Measurements from ENCODE around the gene CLDN10. TPM values are rescaled to one million over a fixed set of nuclear protein-coding genes. Genes with fewer than 3 reads are reported as not detected.

Gene CLDN10, protein sequence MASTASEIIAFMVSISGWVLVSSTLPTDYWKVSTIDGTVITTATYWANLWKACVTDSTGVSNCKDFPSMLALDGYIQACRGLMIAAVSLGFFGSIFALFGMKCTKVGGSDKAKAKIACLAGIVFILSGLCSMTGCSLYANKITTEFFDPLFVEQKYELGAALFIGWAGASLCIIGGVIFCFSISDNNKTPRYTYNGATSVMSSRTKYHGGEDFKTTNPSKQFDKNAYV
- total RNA-seq (2021; ENCODE audit: unreplicated experiment) (10.5 TPM), Bru-seq, nascent RNA (percentile 34 among the genes with signal in this experiment), BruChase-seq, experiment 1, labeled RNA remaining after a 2-hour chase (percentile 31 among the genes with signal in this experiment), BruChase-seq, experiment 2, labeled RNA remaining after a 6-hour chase (percentile 30 among the genes with signal in this experiment)
- 9.5 TPM for polyA plus RNA-seq (2012; ENCODE audit: insufficient read length)
- long read RNA-seq, transcript CLDN10-201 (5 exons, 949 nt) = major isoform, 18 of 27 reads
- long read RNA-seq, partial matches to known transcripts = 5 of 27 reads
- long read RNA-seq, other reads (novel, unspliced or antisense) = 4 of 27 reads

DNA sequence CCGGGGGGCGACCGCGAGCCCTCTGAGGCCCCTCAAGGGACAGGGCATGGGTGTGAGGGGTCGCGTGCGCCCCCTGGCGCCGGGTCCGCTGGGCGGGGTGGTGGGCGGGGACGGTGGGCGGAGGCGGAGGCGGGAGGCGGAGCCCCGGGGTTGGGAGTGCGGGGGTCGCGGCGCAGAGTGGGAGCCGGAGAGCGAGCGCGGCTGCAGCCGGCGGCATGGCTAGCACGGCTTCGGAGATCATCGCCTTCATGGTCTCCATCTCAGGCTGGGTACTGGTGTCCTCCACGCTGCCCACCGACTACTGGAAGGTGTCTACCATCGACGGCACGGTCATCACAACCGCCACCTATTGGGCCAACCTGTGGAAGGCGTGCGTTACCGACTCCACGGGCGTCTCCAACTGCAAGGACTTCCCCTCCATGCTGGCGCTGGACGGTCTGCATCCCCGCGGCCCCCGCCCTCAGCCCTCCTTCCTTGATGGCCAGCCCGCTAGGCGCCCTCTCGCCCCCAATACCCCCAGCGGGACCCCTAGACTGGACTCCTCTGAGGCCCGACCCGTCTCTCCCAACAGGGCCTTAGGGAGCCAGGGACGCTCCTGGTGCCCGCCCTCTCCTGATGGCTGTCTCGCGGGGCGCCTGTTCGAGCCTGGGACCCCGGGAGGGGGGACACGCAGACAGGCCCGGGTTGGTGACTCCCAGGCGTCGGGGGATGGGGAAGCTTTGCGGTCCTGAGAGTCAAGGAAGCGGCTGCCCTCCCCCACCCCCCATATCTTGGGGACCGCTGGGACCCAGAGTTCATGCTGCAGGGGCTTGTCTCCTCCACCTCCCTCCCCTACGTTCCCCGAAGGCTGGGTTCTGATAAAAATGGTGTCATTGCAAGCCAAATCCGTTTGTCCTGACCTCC is at the start of gene CLDN10:
Gene CLDN10, plus strand, starts transcription at position 182 of the 903 bp plus-strand sequence. Its CDS starts 34 bp downstream, at position 216.
- Histone ChIP-seq H3K27ac (ENCODE audit: low read length) (peak within 1 kb of the TSS; percentile 63), H3K9me3 (ENCODE audit: control insufficient read depth, insufficient read depth, low read depth, low read length) (no peaks in the 10 kb centered on the region), H3K4me3 (ENCODE audit: low read depth in 2 of 2, low read length in 2 of 2) (peak within 1 kb of the TSS; percentile 59 to 61), H3K27me3 (ENCODE audit: control insufficient read depth, insufficient read depth, low read length) (no peaks in the 10 kb centered on the region), H3K4me1 (ENCODE audit: control insufficient read depth, insufficient read depth, low read length) (peaks cover 7% of the 10 kb centered on the region), H3K36me3 (ENCODE audit: control insufficient read depth, insufficient read depth, low read length) (no peaks in the 10 kb centered on the region)
- intact Hi-C loops (cut with micrococcal nuclease; ENCODE audit: unreplicated experiment) = no loop called here
- DNase-seq (ENCODE audit: low read depth, low spot score) (no peak), ATAC-seq (peak; percentile 93)
- TF ChIP-seq, protein P1, sequence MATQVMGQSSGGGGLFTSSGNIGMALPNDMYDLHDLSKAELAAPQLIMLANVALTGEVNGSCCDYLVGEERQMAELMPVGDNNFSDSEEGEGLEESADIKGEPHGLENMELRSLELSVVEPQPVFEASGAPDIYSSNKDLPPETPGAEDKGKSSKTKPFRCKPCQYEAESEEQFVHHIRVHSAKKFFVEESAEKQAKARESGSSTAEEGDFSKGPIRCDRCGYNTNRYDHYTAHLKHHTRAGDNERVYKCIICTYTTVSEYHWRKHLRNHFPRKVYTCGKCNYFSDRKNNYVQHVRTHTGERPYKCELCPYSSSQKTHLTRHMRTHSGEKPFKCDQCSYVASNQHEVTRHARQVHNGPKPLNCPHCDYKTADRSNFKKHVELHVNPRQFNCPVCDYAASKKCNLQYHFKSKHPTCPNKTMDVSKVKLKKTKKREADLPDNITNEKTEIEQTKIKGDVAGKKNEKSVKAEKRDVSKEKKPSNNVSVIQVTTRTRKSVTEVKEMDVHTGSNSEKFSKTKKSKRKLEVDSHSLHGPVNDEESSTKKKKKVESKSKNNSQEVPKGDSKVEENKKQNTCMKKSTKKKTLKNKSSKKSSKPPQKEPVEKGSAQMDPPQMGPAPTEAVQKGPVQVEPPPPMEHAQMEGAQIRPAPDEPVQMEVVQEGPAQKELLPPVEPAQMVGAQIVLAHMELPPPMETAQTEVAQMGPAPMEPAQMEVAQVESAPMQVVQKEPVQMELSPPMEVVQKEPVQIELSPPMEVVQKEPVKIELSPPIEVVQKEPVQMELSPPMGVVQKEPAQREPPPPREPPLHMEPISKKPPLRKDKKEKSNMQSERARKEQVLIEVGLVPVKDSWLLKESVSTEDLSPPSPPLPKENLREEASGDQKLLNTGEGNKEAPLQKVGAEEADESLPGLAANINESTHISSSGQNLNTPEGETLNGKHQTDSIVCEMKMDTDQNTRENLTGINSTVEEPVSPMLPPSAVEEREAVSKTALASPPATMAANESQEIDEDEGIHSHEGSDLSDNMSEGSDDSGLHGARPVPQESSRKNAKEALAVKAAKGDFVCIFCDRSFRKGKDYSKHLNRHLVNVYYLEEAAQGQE (IDR thresholded peaks at IDR 0.05; ENCODE audit: insufficient read depth in 1 of 2, low read depth in 2 of 2, low read length in 1 of 2) = no peak
- no peak for TF ChIP-seq TCF7L2 (IDR thresholded peaks at IDR 0.05; ENCODE audit: low read depth, low read length)
- TF ChIP-seq, protein P2, sequence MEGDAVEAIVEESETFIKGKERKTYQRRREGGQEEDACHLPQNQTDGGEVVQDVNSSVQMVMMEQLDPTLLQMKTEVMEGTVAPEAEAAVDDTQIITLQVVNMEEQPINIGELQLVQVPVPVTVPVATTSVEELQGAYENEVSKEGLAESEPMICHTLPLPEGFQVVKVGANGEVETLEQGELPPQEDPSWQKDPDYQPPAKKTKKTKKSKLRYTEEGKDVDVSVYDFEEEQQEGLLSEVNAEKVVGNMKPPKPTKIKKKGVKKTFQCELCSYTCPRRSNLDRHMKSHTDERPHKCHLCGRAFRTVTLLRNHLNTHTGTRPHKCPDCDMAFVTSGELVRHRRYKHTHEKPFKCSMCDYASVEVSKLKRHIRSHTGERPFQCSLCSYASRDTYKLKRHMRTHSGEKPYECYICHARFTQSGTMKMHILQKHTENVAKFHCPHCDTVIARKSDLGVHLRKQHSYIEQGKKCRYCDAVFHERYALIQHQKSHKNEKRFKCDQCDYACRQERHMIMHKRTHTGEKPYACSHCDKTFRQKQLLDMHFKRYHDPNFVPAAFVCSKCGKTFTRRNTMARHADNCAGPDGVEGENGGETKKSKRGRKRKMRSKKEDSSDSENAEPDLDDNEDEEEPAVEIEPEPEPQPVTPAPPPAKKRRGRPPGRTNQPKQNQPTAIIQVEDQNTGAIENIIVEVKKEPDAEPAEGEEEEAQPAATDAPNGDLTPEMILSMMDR (IDR thresholded peaks at IDR 0.05) = peak; percentile 86
- 0 out of 2 replicates have a peak, but pooled peaks have one; percentile 7 for TF ChIP-seq SIN3A (IDR thresholded peaks at IDR 0.05; ENCODE audit: borderline replicate concordance, insufficient read depth, low read depth, low read length)
- TF ChIP-seq POLR2AphosphoS5 (IDR thresholded peaks at IDR 0.05; ENCODE audit: low read depth, low read length) = no peak
- ChIA-PET CTCF (no interaction called here), POLR2A (no interaction called here)
- no TSS peak for BruUV-seq (replicated peaks)
- in situ Hi-C loops (cut with HindIII; ENCODE audit: low pct_unique_long_range_greater_than_20kb, low sequenced_read_pairs) = no loop called here

GRCh38 chr13:95503662-95504061 is 48.9 kb upstream of the CLDN10 start:
- ATAC-seq (no peak), DNase-seq (ENCODE audit: low read depth, low spot score) (no peak)
- no peak for TF ChIP-seq SIN3A (IDR thresholded peaks at IDR 0.05; ENCODE audit: borderline replicate concordance, insufficient read depth, low read depth, low read length)
- no peak for TF ChIP-seq POLR2AphosphoS5 (IDR thresholded peaks at IDR 0.05; ENCODE audit: low read depth, low read length)
- TF ChIP-seq, protein P2 (IDR thresholded peaks at IDR 0.05) = no peak
- TF ChIP-seq, protein P1 (IDR thresholded peaks at IDR 0.05; ENCODE audit: insufficient read depth in 1 of 2, low read depth in 2 of 2, low read length in 1 of 2) = no peak
- TF ChIP-seq TCF7L2 (IDR thresholded peaks at IDR 0.05; ENCODE audit: low read depth, low read length) = no peak
- CTCF ChIA-PET = no interaction called here
- no peaks in the 10 kb centered on the region for H3K36me3 ChIP-seq (ENCODE audit: control insufficient read depth, insufficient read depth, low read length)
- POLR2A ChIA-PET = no interaction called here
- H3K9me3 ChIP-seq (ENCODE audit: control insufficient read depth, insufficient read depth, low read depth, low read length) = no peaks in the 10 kb centered on the region
- in situ Hi-C loops (cut with HindIII; ENCODE audit: low pct_unique_long_range_greater_than_20kb, low sequenced_read_pairs) (no loop called here), intact Hi-C loops (cut with micrococcal nuclease; ENCODE audit: unreplicated experiment) (no loop called here)
- BruUV-seq (replicated peaks) = no TSS peak
- H3K27ac ChIP-seq (ENCODE audit: low read length) = no peak overlapping the region
- H3K27me3 ChIP-seq (ENCODE audit: control insufficient read depth, insufficient read depth, low read length) = no peaks in the 10 kb centered on the region
- no peaks in the 10 kb centered on the region; the same call in 1 of the 2 replicates for H3K4me1 ChIP-seq (ENCODE audit: control insufficient read depth, insufficient read depth, low read length)
- H3K4me3 ChIP-seq (ENCODE audit: low read depth in 2 of 2, low read length in 2 of 2) = no peak overlapping the region
